A549 (cell line): Measurements from ENCODE around the gene HTRA3. TPM values are rescaled to one million over a fixed set of nuclear protein-coding genes. Genes with fewer than 3 reads are reported as not detected.

ENCODE experiments used
- ATAC-seq, 2 experiments: fragments of 200-7000 bp in 1 of 2; fragments of >200 bp in 1 of 2; cut with Nextera tagmentation in 1 of 2; cut with Tn5 transposase in 1 of 2; 3 replicates each; pipeline versions ENCODE4 v1.8.0 to v1.9.1; 2018 to 2020; ENCODE audit warnings: mild to moderate bottlenecking in 1 of 2, moderate library complexity in 1 of 2
- CTCF ChIA-PET: fragments of 300-600 bp; sonication (Branson Sonifier 250); formaldehyde crosslinking; extraction: SDS; loops from one replicate; lab custom pipeline; 2021; ENCODE audit warnings: antibody characterized with exemption, inconsistent platforms; lab: Yijun Ruan, JAX
- POLR2A ChIA-PET: fragments of 350-600 bp; formaldehyde crosslinking; extraction: SDS; loops from one replicate; lab custom pipeline; 2021; ENCODE audit warnings: antibody characterized with exemption, inconsistent platforms; lab: Yijun Ruan, JAX
- DNase-seq, 2 experiments: peaks; one replicate each; pipeline versions ENCODE4 v3.0.0 to v3.0.0-alpha.2; 2011 to 2016; ENCODE audit warnings: low read depth in 1 of 2, low spot score in 1 of 2
- FAIRE-seq: peaks from 2 replicates; lab custom pipeline; 2011; peaks lifted over from hg19 to GRCh38; lab: Jason Lieb, UNC
- H3K27ac ChIP-seq, 2 experiments: fragments of >200 bp; sonication (Bioruptor Twin); formaldehyde crosslinking; 3 replicates each; pipeline ENCODE4 v1.5.1; 2016 to 2017
- H3K4me1 ChIP-seq: fragments of >200 bp; sonication (Bioruptor Twin); formaldehyde crosslinking; 3 replicates; pipeline ENCODE4 v1.6.1; 2016
- H3K4me2 ChIP-seq: fragments of >200 bp; sonication (Bioruptor Twin); formaldehyde crosslinking; 3 replicates; pipeline ENCODE4 v1.6.1; 2016
- H3K4me3 ChIP-seq: fragments of >200 bp; sonication (Bioruptor Twin); formaldehyde crosslinking; 3 replicates; pipeline ENCODE4 v1.5.1; 2016
- H3K9me3 ChIP-seq: fragments of >200 bp; sonication (Bioruptor Twin); formaldehyde crosslinking; 3 replicates; pipeline ENCODE4 v1.6.1; 2016
- CHD4 ChIP-seq: fragments of 200-600 bp; sonication (generic); IDR thresholded peaks from 2 replicates; pipeline ENCODE4 v1.6.1; 2016; ENCODE audit warnings: antibody characterized with exemption, mild to moderate bottlenecking, borderline replicate concordance
- GATA3 ChIP-seq: IDR thresholded peaks from 2 replicates; pipeline ENCODE4 v1.6.1; 2012; ENCODE audit warnings: borderline replicate concordance
- HOXB13 ChIP-seq: fragments of 250-450 bp; sonication (Bioruptor Pico); IDR thresholded peaks from 2 replicates; pipeline ENCODE4 v1.5.0; 2020; ENCODE audit warnings: low read depth, mild to moderate bottlenecking, moderate library complexity
- KDM1A ChIP-seq: fragments of 200-600 bp; sonication (generic); IDR thresholded peaks from 2 replicates; pipeline ENCODE4 v1.6.1; 2016; ENCODE audit warnings: low read depth, mild to moderate bottlenecking
- MAFK ChIP-seq: fragments of 450-650 bp; IDR thresholded peaks from 2 replicates; pipeline ENCODE4 v1.6.1; 2014; ENCODE audit not compliant: partially characterized antibody
- POLR2AphosphoS2 ChIP-seq: conservative IDR thresholded peaks from 2 replicates; pipeline ENCODE4 v1.6.1; 2012; ENCODE audit warnings: low read length, improper control_type of control experiment, inconsistent platforms
- RCOR1 ChIP-seq: fragments of 150-350 bp; IDR thresholded peaks from 2 replicates; pipeline ENCODE4 v1.6.1; 2014; ENCODE audit warnings: antibody characterized with exemption, low read length, low read depth
- RFX5 ChIP-seq: fragments of 450-650 bp; IDR thresholded peaks from 2 replicates; pipeline ENCODE4 v1.7.1; 2014; ENCODE audit warnings: antibody characterized with exemption, mild to moderate bottlenecking, moderate library complexity
- SMC3 ChIP-seq: fragments of >200 bp; sonication (Bioruptor Twin); formaldehyde crosslinking; IDR thresholded peaks from 3 replicates; pipeline ENCODE4 v1.6.1; 2018; ENCODE audit warnings: inconsistent platforms
- SREBF2 ChIP-seq: fragments of 450-650 bp; IDR thresholded peaks from 2 replicates; pipeline ENCODE4 v1.6.1; 2014; ENCODE audit warnings: mild to moderate bottlenecking, moderate library complexity
- TP53 ChIP-seq: fragments of 250-450 bp; sonication (Bioruptor Pico); IDR thresholded peaks from 2 replicates; pipeline ENCODE4 v1.5.0; 2021; ENCODE audit warnings: mild to moderate bottlenecking, moderate library complexity
- ZC3H11A ChIP-seq: fragments of 450-650 bp; IDR thresholded peaks from 2 replicates; pipeline ENCODE4 v1.6.1; 2014; ENCODE audit warnings: antibody characterized with exemption, mild to moderate bottlenecking
- ZNF302 ChIP-seq: fragments of 250-450 bp; sonication (Bioruptor Pico); IDR thresholded peaks from 2 replicates; pipeline ENCODE4 v1.9.0; 2021; ENCODE audit warnings: inconsistent platforms, mild to moderate bottlenecking, moderate library complexity
- WGBS: methylation state at CpG from one replicate; pipeline ENCODE4 v1.1.6; 2017; ENCODE audit errors: missing lambda C conversion rate; 5-methylcytosine and 5-hydroxymethylcytosine counted together
- polyA plus RNA-seq, 4 experiments: library from polyadenylated mRNA; depleted of rRNA in 3 of 4; stranded (reverse); fragments of >200 nt; fragmentation: RNase III in 1 of 4; extraction: RNeasy Plus Mini Kit Qiagen cat#74134 plus additional on column Dnase treatment in 1 of 4; gene quantifications; 2 replicates in 3 of 4; 3 replicates in 1 of 4; pipeline ENCODE4 v1.2.3, GENCODE V29; 2011 to 2017
- TF ChIP-seq, protein P1 (sequence below): fragments of 250-450 bp; sonication (Bioruptor Pico); IDR thresholded peaks from 2 replicates; pipeline ENCODE4 v1.5.0; 2021; ENCODE audit warnings: mild to moderate bottlenecking, moderate library complexity, borderline replicate concordance
- TF ChIP-seq, protein P2 (sequence below): fragments of 450-650 bp; IDR thresholded peaks from 2 replicates; pipeline ENCODE4 v1.6.1; 2014; ENCODE audit warnings: antibody characterized with exemption
- TF ChIP-seq, protein P3 (sequence below): IDR thresholded peaks from 2 replicates; pipeline ENCODE4 v1.6.1; 2012; ENCODE audit warnings: low read depth, borderline replicate concordance
- TF ChIP-seq, protein P4 (sequence below): fragments of 150-350 bp; IDR thresholded peaks from 2 replicates; pipeline ENCODE4 v1.6.1; 2014; ENCODE audit warnings: low read depth, mild to moderate bottlenecking, low read length
- TF ChIP-seq, protein P5 (sequence below): IDR thresholded peaks from 2 replicates; pipeline ENCODE4 v1.6.1; 2012

HTRA3 gene
- polyA plus RNA-seq, 2 of the 4 experiments (the other 2 are of a cell fraction) = 4.6 to 7.4 TPM

DNA sequence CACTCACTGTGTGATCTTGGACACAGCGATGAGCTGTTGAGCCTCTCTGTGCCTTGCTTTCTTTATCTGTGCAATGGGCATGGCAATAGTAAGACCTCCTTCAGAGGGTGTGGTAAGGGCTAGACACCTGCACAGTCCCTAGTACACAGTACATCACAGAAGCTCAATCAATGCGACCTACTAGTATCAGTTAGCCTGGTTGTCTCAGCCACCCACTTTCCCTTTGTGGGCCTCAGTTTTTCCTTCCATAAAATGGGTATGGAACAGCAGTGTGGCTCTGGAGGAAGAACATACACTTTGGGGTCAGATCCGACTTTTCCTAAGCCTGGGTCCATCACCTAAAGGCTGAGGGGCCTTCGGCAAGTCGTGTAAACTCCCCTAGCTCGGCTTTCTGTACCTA is 3.5 kb upstream of the HTRA3 start:
- ChIA-PET POLR2A (no interaction called here), CTCF (interaction anchor here (0.9 to 5.8 kb wide), 16 partner anchors 9 to 162 kb away, joined by 3 to 88 read pairs (median 10); no protein-coding TSS in a partner anchor)
- H3K27ac ChIP-seq = no peak overlapping the region; a peak in 1 of 6 replicates
- WGBS = 82% methylated on average over 6 of the region's 6 CpGs
- FAIRE-seq (no peak), ATAC-seq (no peak), DNase-seq (no peak)
- no peak overlapping the region for H3K4me3 ChIP-seq
- H3K9me3 ChIP-seq = no peaks in the 10 kb centered on the region
- H3K4me1 ChIP-seq = peaks cover 16% of the 10 kb centered on the region; the same call in 2 of the 3 replicates
- H3K4me2 ChIP-seq = no peak overlapping the region
- TF ChIP-seq GATA3 (no peak), KDM1A (peak; percentile 57; the same call in 1 of the 2 replicates)
- TF ChIP-seq, all 56 proteins: peak for 1

DNA sequence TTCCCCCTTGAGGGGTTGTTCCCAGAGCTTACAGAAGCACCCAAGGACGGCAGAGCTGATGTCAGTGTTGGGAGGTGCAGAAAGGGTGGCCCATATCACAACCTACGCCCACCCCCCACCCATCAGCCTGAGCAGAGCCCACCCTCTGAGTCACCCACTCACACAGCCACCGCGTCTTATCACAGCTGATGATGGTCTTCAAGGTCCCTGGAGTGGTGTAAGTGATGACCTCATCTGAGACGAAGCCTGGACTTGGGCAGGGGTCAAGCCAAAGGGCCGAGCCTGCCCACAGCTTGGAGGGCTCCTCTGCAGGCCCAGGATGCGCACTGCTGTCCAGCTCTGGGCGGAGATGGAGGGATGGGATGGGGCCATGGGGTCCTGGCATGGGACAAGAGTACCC is 3.0 kb upstream of the HTRA3 start:
- no peak overlapping the region for H3K4me2 ChIP-seq
- no peaks in the 10 kb centered on the region for H3K9me3 ChIP-seq
- no peak overlapping the region for H3K4me3 ChIP-seq
- peak overlapping the region in 1 of 2 experiments; percentile 52; a peak in 2 of 6 replicates for H3K27ac ChIP-seq
- FAIRE-seq (no peak), DNase-seq (no peak), ATAC-seq (no peak)
- ChIA-PET POLR2A (no interaction called here), CTCF (interaction anchor here (0.5 to 5.8 kb wide), 36 partner anchors 9 to 385 kb away, joined by 3 to 88 read pairs (median 5); no protein-coding TSS in a partner anchor)
- H3K4me1 ChIP-seq = peaks cover 16% of the 10 kb centered on the region; the same call in 1 of the 3 replicates
- WGBS = 50% methylated on average over 3 of the region's 8 CpGs
- no peak for TF ChIP-seq CHD4
- no peak for TF ChIP-seq RFX5
- TF ChIP-seq, protein P1, sequence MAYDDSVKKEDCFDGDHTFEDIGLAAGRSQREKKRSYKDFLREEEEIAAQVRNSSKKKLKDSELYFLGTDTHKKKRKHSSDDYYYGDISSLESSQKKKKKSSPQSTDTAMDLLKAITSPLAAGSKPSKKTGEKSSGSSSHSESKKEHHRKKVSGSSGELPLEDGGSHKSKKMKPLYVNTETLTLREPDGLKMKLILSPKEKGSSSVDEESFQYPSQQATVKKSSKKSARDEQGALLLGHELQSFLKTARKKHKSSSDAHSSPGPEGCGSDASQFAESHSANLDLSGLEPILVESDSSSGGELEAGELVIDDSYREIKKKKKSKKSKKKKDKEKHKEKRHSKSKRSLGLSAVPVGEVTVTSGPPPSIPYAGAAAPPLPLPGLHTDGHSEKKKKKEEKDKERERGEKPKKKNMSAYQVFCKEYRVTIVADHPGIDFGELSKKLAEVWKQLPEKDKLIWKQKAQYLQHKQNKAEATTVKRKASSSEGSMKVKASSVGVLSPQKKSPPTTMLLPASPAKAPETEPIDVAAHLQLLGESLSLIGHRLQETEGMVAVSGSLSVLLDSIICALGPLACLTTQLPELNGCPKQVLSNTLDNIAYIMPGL (CRISPR knock-in tag) = no peak
- TF ChIP-seq RCOR1 = no peak
- no peak for TF ChIP-seq SMC3
- no peak for TF ChIP-seq SREBF2
- no peak for TF ChIP-seq ZC3H11A
- TF ChIP-seq, protein P2, sequence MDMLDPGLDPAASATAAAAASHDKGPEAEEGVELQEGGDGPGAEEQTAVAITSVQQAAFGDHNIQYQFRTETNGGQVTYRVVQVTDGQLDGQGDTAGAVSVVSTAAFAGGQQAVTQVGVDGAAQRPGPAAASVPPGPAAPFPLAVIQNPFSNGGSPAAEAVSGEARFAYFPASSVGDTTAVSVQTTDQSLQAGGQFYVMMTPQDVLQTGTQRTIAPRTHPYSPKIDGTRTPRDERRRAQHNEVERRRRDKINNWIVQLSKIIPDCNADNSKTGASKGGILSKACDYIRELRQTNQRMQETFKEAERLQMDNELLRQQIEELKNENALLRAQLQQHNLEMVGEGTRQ = no peak
- TF ChIP-seq, protein P3, sequence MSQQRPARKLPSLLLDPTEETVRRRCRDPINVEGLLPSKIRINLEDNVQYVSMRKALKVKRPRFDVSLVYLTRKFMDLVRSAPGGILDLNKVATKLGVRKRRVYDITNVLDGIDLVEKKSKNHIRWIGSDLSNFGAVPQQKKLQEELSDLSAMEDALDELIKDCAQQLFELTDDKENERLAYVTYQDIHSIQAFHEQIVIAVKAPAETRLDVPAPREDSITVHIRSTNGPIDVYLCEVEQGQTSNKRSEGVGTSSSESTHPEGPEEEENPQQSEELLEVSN = no peak
- TF ChIP-seq ZNF302 = no peak
- no peak for TF ChIP-seq POLR2AphosphoS2
- TF ChIP-seq HOXB13 (CRISPR knock-in tag) = no peak
- TF ChIP-seq, protein P4, sequence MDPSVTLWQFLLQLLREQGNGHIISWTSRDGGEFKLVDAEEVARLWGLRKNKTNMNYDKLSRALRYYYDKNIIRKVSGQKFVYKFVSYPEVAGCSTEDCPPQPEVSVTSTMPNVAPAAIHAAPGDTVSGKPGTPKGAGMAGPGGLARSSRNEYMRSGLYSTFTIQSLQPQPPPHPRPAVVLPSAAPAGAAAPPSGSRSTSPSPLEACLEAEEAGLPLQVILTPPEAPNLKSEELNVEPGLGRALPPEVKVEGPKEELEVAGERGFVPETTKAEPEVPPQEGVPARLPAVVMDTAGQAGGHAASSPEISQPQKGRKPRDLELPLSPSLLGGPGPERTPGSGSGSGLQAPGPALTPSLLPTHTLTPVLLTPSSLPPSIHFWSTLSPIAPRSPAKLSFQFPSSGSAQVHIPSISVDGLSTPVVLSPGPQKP = no peak
- no peak for TF ChIP-seq MAFK
- TF ChIP-seq, protein P5, sequence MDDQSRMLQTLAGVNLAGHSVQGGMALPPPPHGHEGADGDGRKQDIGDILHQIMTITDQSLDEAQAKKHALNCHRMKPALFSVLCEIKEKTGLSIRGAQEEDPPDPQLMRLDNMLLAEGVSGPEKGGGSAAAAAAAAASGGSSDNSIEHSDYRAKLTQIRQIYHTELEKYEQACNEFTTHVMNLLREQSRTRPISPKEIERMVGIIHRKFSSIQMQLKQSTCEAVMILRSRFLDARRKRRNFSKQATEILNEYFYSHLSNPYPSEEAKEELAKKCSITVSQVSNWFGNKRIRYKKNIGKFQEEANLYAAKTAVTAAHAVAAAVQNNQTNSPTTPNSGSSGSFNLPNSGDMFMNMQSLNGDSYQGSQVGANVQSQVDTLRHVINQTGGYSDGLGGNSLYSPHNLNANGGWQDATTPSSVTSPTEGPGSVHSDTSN = no peak
- TF ChIP-seq TP53 = no peak
